ENCODE data around the gene RTP3.
A peak's percentile ranks its signal among the peaks of the same experiment; 100 is the strongest.
"Not testable (repeated sequence)": the region's sequence is repeated elsewhere in the genome, so short reads cannot be mapped to it uniquely, and the experiment has no call there.

The RTP3 gene

DNA sequence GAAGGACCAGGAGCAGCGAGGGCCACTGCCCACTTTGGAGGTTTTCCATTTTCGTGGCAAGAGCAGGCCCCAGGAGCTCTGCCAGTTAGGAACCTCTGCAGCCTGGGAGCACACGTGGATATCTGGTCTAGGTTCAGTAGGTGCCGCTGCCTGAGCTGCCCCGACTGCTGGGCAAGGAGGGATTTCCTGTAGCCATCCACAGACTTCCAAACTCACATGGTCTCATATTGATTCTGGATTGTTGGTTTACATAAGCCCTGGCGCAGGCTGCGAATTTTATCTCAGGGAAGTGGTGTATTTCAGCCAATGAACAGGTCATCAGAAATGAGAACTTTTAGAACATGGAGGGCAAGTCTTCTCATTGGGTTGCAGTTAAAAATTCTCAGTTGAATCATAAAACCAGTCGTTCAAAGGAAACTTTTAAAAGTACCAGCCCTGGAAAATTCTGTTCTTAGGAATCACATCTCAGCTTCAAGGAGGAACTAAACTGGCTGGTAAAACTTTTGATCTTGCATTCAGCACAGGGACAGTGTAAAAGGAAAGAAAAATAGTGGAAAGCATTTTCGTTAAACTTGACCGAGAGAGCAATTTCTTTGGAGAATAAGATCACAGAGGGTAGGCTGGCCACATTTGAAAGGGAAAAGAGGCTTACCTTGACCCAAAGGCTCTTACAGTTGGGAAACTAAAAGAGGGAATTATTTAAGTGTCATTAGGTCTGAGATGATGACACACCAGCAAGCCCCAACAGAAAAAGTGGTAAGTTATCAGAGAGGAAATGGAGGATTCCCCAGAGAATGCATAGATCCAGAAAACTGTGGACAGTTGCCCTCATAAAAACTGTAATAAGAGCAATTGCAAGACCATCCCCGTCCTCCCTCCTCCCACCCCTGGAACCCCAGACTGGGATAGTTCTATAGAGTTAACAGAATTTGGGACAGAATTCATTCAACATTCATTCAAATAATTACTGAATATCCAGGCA, 6.4 kb upstream of the RTP3 start:
- DNase-seq = no peak

DNA sequence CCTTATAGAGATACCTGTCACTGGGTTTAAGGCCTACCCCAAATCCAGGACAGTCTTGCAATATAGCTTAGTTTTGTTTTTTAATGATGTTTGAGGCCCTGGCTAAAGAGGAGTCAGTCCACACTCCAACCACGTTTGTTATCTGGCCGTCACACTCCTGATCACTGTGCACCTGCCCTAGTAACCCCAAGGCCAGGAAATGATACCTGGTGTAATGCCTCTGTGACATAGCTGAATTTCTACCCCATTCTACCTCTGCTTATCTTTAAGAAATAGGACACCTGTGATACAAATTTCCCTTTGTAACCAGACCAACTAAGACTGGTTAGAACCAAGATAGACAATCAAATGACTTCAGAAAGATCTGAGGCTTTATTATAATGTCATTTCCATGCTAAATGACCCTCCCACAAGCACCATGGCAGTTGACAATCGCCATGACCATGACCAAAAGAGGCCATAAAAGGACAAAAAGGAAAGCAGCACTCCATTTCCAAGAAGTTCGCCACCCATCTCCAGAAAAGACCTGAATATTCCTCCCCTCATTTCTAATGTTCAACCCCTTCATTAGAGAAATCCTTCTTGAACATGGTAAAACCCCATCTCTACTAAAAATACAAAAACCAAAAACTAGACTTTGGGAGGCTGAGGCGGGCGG, 4.8 kb upstream of the RTP3 start:
- no peak for DNase-seq

DNA sequence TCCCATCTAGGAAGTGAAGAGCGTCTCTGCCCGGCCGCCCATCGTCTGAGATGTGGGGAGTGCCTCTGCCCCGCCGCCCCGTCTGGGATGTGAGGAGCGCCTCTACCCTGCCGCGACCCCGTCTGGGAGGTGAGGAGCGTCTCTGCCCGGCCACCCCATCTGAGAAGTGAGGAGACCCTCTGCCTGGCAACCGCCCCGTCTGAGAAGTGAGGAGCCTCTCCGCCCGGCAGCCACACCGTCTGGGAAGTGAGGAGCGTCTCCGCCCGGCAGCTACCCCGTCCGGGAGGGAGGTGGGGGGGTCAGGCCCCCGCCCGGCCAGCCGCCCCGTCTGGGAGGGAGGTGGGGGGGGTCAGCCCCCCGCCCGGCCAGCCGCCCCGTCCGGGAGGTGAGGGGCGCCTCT, 3.3 kb upstream of the RTP3 start:
- not testable (repeated sequence) for DNase-seq

DNA sequence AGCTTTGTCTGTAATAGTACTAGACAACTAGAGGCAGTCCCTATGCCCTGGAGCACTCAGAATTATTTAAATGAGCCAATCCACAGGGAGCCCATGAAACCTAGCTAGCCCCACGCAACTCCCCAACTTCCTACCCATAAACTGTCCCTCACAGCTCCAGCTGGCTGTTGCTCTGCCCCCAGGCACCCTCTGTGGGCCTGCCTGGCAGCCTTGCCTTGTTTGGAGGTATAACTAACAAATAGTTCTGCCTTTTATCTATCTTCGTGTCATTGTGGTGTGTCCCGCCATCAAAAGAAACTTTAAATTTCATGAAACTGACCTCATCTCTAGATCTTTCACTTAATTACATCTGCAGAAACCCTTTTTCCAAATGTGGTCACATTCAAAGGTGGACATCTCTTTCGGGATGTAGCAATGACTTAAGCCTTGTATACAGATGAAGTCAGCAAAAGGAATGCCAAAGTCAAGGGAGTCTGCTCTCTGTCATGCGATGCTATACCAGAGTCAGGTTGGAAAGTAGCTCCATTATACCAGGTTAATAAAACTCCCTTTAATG, 1.8 kb upstream of the RTP3 start:
- no peak for DNase-seq

DNA sequence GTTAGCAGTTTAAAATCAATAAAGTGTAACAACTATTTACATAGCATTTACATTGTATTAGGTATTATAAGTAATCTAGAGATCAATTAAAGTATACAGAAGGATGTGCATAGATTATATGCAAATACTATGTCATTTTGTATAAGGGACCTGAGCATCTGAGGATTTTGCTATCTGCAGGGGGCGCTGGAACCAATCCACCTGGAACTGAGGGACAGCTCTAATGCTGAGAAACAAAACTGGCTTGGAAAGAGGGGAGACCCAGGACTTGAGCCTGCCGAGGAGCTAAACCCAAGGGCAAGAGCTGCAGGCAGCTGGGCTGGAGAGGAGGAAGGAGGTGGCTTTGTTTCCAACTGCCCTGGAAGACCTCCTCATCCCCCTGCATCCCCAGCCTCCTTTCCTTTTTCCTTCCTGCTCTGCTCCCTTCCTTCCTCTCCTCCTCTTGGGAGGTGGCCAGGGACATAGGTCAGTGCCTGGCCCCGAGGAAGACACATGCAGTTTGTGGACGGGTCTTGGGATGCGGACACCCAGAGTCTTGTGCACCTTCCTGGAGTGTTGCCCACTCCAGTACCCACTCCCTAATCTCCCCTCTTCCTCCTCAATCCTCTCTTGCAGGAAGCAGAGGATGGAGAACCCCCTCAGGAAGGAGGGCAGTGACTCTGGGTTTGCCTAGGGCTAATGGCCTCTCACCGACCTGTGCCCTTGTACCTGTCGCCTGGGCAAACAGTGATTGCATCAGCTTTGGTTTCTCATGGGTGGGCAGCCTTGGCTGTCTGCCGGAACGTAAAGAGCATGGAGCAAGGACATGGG, 825 bp upstream of the RTP3 start:
- DNase-seq = peak; percentile 52

DNA sequence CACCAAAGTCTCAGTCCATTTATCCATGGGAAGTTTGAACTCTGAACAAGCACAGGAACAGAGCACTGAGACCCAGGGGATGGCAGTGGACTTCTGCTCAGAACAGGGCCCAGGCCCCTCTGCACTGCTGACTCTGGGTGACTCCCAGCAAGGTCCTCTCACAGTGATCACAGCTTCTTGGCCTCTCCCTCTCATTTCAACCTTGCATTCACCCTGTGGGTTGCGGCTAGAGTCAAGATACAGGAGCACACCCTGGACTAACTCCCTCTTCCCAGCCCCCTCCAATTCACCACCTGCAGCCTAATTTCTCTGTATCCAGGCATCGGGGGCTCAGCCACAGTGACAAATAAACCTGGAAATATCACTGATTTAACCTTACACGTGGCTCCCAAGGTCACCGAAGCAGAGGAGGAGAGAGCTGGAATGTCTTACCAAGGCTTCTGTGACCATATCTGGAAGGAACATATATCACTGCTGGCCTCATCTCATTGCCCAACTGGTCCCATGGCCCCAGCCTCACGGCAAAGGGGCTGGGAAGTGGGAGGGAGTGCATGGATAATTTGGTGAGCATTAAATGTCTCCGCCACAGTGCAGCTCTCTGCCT, 1.2 kb downstream of the RTP3 start:
- no peak for DNase-seq

DNA sequence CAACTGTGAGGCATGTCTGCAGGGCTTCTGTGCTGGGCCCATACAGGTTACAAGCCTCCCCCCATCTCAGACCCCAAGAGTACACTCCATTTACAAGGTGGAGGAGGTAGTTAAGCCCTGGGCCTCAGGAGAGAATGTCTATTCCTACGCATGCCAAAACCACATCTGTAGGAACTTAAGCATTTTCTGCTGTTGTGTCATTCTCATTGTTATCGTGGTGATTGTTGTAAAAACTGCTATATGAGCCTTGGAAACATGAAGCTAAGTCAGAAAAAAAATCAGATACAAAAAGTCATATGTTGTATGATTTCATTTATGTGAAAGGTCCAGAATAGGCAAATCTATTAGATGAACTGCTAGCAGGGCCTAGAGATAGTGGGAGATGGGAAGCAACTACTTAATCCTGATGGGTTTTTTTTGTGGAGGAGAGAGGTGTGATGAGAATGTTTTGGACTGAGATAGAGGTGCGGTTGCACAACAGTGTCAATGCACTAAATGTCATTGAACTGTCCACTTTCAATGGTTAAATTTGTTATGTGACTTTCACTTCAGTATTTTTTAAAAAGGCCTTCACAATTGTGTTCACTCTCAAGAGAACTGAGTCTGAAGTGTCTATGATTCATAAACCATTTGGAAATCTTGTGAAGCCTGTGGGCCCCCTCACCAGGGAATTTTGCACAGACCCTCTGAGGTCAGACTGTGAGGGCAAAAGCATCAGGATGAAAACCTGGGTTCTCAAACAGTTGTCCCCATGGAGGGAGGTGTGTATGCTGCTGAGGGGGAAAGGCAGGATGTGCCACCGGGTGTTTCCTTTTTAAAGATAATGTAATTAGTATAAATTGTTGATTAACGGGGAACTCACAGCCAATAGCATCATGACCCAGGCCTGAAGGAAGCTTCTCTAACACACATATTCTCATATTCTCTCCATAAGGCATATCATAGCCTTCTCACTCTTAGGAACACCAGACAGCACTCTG, 3.2 kb downstream of the RTP3 start:
- DNase-seq = no peak

DNA sequence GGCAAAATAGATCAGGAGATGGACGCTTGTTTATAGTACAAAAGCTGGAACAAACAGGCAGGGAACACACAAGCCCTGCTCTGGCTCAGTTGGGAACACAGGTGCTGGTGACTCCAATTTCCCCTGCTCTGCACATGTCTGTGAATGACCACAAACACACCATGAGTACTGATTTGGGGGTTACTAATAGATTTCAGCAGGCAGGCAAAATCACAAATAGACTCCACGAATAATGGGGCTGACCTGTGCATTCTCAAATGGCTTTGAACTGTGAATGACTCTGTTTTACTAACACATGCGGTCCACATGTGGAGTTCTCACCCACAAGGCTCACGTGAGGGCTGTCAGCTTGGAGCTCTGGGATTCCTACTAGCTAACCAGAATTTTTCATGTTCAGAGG, 3.9 kb downstream of the RTP3 start:
- DNase-seq = no peak

DNA sequence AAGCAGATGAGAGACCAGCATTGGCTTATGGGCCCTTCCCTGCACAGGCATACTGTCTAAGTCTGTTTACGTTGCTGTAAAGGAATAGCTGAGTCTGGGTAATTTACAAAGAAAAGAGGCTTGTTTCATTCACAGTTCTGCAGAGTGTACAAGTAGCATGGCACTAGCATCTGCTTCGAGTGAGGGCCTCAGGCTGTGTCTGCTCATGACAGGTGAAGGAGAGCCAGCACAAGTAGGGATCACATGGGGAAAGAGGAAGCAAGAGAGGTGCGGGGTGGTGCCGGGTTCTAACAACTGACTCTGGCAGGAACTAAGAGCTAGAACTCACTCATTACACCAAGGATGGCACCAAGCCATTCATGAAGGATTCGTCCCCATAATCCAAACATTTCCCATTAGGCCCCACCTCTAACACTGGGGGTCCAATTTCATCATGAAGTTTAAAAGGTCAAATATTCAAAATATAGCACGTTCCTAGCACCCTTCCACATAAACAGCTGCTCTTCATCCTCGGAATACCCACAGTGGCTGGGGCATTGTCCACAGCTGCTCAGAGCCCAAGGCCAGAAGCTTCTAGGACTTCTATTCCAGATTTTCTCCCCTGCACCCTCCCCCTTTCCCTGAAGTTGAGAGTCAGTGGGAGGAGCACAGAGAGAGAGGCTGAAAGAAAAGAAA, 5.6 kb downstream of the RTP3 start:
- DNase-seq = no peak

DNA sequence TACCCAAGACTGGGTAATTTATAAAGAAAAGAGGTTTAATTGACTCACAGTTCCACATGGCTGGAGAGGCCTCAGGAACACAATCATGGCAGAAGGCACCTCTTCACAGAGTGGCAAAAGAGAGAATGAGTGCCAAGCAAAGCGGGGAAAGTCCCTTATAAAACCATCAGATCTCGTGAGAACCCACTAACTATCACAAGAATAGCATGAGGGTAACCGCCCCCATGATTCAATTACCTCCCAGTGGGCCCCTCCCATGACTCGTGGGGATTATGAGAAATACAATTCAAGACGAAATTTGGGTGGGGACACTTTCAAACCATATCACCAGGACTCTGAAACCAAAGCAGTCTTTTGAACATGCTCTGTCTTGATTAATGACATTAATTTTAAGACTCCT, 7.0 kb downstream of the RTP3 start:
- DNase-seq = no peak

DNA sequence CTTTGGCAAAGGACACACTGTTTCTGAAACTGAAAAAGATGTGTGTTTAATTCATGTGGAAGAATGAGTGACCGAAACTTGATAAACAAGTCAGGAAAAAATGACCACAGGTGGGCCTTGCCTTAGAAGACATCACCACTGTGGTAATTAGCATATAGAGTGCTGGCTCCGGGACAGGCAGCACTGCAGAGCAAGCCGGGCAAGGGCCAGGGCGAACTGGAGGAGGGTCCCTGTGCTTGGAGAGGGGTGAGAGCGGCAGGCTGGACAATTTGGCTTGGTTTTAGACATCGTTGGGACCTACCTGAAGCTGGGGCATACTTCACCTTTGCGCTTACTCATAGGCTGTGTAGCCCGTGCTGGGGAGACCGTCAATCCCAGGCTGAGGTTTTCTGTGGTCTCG, 8.2 kb downstream of the RTP3 start:
- DNase-seq = no peak

DNA sequence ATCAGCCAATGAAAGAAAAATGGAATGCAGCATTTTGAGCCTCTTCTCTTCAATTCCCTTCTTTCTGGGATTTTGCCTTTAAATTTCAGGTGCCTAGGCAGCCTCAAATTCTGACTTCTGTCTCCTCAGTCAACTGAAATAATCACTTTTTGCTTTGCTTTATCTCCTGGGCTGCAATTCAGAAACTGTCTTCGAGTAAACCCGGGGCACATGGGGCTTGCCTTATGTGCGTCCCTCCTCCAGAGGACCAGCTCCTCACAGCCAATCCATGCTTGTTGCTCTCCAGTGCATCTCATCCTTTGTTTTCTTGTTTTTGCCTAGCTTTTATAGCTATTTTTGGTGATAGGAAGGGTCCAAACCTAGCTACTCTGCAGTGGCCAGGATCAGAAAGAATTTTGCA, 8.8 kb downstream of the RTP3 start:
- DNase-seq = no peak

DNA sequence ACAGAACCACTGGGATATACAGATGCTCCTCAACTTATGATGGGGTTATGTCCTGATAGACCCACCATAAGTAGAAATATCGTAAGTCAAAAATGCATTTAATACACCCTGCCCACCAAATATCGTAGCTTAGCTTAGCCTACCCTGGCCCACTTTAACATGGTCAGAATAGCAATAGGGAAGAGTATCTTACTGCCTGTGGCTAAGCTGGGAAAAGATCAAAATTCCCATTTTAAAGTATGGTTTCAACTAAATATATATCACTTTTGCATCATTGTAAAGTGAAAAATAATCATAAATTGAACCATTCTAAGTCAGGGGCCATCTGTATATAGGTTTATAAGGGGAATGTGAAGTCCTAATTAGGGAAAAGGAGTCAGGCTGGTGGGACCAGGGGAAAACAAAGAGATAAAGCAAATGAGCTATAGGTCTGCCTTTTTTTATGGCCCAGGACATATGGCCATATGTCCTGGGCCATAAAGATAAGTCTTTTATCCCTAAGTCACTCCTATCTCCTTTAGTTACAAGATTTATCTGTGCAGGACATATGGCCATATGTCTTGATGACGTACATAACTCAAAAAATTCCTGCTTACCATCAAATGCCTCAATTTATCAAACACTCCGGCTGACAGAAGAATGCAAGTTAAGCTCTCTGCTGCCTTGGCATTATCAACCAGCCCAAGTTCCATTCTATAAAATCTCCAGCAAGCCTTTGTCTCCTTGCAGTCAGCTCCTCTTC, 11.2 kb downstream of the RTP3 start:
- DNase-seq = no peak

DNA sequence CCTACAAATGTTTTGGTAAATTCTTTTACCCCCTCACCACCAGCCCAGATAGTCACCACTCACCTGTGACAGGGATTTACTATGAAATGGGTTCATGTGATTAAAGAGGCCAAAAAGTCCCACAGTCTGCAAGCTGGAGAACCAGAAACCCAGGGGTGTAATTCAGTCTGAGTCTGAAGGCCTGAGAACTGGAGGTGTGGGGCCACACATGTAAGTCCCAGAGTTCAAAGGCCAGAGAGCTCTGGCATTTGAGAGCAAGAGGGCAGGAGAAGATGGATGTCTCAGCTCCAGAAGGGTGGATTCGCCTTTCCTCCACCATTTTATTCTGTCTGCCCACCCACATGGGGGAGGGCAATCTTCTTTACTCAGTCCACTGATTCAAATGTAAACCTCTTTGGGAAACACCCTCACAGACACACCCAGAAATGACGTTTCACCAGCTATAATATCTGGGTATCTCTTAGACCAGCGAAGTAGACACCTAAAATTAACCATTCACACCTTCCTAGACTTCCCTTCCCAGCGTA, 11.9 kb downstream of the RTP3 start:
- DNase-seq = no peak

DNA sequence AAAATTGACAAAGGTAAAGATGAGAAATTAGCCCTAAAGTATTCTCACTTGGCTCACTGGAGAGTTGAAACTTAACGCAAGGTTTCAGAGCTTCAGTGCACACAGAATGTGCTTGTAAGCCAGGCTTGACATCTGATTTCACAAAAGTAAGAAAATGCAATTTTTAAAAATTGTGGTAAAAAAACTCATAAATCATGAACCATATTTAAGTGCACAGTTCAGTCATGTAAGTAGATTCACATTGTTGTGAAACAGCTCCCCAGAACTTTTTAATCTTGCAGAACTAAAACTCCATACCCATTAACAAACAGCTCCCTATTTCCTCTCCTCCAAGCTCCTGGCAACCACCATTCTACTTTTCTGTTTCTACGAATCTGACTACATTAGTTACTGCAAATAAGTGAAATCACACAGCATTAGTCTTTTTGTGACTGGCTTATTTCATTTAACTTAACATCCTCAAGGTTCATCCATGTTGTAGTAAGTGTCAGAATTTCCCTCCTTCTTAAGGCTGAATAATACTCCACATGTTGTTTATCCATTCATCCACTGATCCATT, 14.5 kb downstream of the RTP3 start:
- DNase-seq = no peak

DNA sequence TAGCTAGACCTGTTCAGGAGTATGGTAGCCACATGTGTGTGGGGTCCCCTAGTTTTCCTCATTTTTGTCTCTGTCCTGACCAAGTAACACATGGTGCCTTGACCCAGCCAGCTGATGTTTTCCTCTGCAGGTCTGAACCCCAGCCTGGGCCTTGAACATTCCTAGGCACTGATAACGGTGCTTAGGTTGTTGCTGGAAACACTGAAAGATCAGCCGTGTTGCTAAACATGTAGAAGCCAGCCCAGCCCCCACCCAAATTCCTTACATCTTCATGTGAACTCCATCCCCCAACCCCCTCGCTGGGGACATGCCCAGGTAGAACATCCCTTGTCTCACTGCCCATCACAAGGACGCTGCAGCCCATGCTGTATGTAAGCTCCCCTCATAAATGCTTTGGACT, 18.7 kb downstream of the RTP3 start:
- DNase-seq = no peak

DNA sequence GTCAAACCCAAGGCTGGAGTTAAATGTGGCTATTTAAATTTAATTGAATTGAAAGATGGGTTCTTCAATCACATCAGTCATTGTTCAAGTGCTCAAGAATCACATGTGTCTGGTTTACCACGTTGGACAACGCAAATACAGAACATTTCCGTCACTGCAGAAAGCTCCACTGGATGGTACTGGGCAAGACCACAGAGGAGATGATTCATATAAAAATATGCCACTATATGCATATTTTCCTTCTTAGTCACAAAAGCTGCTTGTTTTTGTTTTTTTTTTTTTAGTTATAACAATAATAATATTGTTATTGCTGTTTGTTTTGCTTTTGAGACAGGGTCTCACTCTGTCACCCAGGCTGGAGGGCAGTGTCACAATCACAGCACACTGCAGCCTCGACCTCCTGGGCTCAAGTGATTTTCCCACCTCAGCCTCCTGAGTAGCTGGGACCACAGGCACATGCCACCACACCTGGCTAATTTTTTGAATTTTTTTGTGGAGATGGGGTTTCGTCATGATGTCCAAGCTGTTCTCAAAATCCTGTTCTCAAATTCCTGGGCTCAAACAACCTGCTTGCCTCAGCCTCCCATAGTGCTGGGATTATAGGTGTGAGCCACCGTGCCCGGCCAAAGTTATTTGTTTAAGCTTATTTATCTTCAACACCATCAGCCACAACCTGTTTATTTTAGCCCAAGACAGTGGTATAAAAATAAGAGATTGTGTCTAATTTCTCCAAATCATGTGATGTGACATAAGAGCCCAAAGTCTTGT, 19.4 kb downstream of the RTP3 start:
- DNase-seq = no peak

DNA sequence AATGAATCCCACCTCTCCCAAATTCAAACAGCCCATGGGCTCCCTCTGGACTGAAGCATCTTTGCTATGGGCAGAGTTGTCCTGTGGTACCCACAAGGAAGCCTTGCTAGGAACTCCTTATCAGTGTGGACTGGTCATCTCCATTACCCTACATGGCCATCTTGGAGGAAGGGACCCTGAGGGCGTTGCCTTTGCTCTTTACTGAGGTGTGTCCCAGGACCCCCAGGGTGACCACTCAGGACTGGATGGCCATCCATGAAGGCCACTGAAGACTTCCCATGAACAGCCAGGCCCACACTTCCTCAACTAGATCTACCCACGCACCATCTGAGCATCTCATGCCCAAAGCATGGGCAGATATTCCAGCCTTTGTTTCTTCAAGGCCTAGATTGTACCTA, 20.0 kb downstream of the RTP3 start:
- DNase-seq = no peak

DNA sequence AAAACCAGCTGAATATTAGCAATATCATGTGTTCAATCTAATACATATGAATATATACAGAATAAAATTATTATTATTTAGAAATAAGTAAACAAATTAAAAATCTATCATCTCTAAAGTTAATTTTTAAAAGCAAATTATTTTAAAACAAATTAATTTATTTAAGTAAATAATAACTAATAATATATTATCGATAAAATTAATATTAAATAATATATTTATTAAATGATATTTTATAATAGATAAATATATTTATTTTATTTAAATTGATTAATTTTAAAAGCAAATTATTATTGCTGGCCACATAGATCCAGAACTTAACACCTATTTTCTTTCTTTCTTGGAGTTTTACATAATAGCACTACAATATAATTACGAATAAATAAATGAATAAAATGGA, 22.2 kb downstream of the RTP3 start:
- no peak for DNase-seq
